Measurements from ENCODE around the gene CBX4.
A peak's percentile ranks its signal among the peaks of the same experiment; 100 is the strongest.

CBX4 gene

GRCh38 chr17:79811011-79811867, 28.0 kb downstream of the CBX4 start:
- peak overlapping the region; percentile 61 for H3K4me3 Mint-ChIP-seq
- H3K9me3 Mint-ChIP-seq = no peaks in the 10 kb centered on the region
- DNase-seq (ENCODE audit: low spot score) = no peak
- peaks cover 21% of the 10 kb centered on the region for H3K4me1 Mint-ChIP-seq (ENCODE audit: low read depth)
- no peaks in the 10 kb centered on the region for H3K36me3 Mint-ChIP-seq (ENCODE audit: low read depth)
- peak overlapping the region; percentile 26 for H3K27ac Mint-ChIP-seq
- peaks cover 61% of the 10 kb centered on the region for H3K27me3 Mint-ChIP-seq (ENCODE audit: low read depth)

DNA sequence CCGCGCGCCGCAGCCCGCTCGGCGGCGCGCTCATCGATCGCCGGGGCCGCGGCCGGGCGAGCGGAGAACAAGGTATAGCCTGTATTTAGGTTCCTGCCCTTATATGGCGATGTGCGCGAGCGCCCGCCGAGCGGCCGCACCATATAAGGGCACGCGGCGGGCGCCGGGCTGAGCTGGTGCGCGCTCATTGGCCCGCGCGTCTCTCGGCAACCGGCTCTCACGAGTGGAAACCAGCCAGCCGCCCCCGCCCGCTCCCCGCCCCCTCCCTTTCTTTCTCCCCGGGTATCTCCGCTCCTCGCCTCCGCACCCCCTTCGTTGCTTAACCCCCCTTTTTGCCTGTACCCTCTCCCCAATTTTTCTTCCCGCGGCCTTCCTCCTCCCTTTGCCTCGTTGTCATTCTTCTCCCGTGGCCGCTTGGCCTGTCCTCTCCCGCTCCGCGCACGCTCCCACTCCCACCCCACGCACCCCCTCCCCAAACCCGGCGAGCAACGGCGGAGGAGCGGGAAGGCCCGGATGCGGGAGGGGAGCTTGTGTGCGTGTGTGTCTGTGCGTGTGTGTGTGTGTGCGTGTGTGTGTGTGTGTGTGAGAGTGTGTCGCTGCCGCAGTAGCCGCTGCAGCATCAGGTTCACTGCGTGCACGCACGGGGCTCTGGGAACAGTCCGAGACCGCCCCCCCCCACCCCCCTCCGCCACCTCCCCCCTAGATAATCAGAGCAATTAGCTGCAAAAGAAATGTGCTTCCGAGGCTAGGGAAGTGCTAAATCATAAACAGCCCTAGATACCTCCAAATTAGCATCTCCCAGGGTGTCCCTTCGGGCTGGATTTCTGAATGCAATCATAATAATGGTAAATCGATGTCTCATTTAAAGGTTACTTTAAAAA, 28.9 kb downstream of the CBX4 start:
- DNase-seq (ENCODE audit: low spot score) = peak; percentile 85
- H3K27ac Mint-ChIP-seq = peak overlapping the region; percentile 26
- peak overlapping the region; percentile 49 for H3K4me3 Mint-ChIP-seq
- H3K4me1 Mint-ChIP-seq (ENCODE audit: low read depth) = peaks cover 27% of the 10 kb centered on the region
- no peaks in the 10 kb centered on the region for H3K36me3 Mint-ChIP-seq (ENCODE audit: low read depth)
- H3K9me3 Mint-ChIP-seq = no peaks in the 10 kb centered on the region
- peaks cover 66% of the 10 kb centered on the region for H3K27me3 Mint-ChIP-seq (ENCODE audit: low read depth)

- H3K4me1 Mint-ChIP-seq (ENCODE audit: low read depth) = peaks cover 33% of the 10 kb centered on the region
- no peak overlapping the region for H3K27ac Mint-ChIP-seq
- H3K4me3 Mint-ChIP-seq = peak overlapping the region; percentile 24
- H3K27me3 Mint-ChIP-seq (ENCODE audit: low read depth) = peaks cover 73% of the 10 kb centered on the region
- no peak for DNase-seq (ENCODE audit: low spot score)
- H3K9me3 Mint-ChIP-seq = no peaks in the 10 kb centered on the region
- H3K36me3 Mint-ChIP-seq (ENCODE audit: low read depth) = no peaks in the 10 kb centered on the region
These were observed 29.6 kb downstream of the CBX4 start for GRCh38 chr17:79809530-79810129.

GRCh38 chr17:79808763-79809529, 30.3 kb downstream of the CBX4 start:
- peaks cover 3% of the 10 kb centered on the region for H3K36me3 Mint-ChIP-seq (ENCODE audit: low read depth)
- H3K4me3 Mint-ChIP-seq = peak overlapping the region; percentile 51
- no peaks in the 10 kb centered on the region for H3K9me3 Mint-ChIP-seq
- DNase-seq (ENCODE audit: low spot score) = no peak
- H3K27me3 Mint-ChIP-seq (ENCODE audit: low read depth) = peaks cover 71% of the 10 kb centered on the region
- peaks cover 33% of the 10 kb centered on the region for H3K4me1 Mint-ChIP-seq (ENCODE audit: low read depth)
- peak overlapping the region; percentile 20 for H3K27ac Mint-ChIP-seq

DNA sequence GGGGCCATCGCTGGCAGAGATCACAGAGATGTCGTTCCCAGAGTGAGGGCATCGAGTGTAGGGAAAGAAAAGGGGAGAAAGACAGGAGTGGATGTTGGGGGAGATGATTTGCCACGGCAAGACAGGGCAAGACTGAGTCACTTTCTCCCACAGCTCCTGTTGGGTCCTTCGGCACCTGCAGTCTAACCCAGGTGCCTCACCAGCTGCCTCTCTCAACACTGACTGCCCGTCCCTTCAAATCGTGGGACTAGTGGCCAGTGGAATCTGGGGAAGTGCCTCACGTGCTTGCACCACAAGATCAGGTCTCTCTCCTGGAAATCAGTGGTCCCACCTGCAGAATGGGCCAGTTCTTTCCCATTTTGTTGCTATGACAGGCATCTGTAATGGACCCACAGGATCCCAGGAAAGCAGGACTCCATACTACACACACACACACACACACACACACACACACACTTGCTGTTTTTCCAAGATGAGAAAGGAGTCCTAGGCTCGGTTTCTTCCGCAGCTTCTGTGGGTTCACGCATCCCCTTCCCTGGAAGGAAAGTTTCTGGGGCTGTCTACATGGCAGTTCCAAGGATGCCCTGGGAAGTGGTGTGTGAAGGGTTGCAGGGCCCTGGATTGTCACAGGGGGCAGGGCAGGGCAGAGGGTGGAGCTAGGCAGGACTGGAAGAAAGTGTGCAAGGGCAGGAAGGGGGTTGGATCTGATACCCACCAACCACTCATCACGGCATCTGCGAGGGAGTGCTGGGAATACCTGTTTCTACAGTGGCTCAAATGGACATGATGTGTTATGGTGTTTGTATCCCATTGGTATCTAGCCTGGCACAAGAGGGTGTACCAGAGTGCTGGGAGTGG, 32.1 kb downstream of the CBX4 start:
- peaks cover 30% of the 10 kb centered on the region for H3K4me1 Mint-ChIP-seq (ENCODE audit: low read depth)
- H3K27me3 Mint-ChIP-seq (ENCODE audit: low read depth) = peaks cover 77% of the 10 kb centered on the region
- DNase-seq (ENCODE audit: low spot score) = no peak
- H3K27ac Mint-ChIP-seq = no peak overlapping the region
- H3K9me3 Mint-ChIP-seq = no peaks in the 10 kb centered on the region
- no peak overlapping the region for H3K4me3 Mint-ChIP-seq
- peaks cover 4% of the 10 kb centered on the region for H3K36me3 Mint-ChIP-seq (ENCODE audit: low read depth)

DNA sequence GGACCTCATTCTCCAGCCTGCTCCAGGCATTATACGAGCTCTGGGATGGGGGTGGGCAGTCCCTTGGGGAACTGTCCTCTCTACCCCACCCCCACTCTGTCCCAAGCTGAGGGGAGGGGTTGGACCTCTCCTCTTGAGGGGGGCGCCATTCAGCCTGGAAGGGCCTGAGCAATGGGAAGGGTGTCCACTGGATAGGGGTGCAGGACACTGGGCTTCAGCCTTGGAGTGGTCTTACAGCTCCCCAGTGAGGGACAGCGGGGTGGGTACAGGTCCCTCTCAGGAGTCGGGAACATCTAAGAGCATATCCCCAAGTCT, 32.8 kb downstream of the CBX4 start:
- H3K36me3 Mint-ChIP-seq (ENCODE audit: low read depth) = peaks cover 4% of the 10 kb centered on the region
- DNase-seq (ENCODE audit: low spot score) = no peak
- peaks cover 24% of the 10 kb centered on the region for H3K4me1 Mint-ChIP-seq (ENCODE audit: low read depth)
- no peak overlapping the region for H3K27ac Mint-ChIP-seq
- H3K9me3 Mint-ChIP-seq = no peaks in the 10 kb centered on the region
- peaks cover 77% of the 10 kb centered on the region for H3K27me3 Mint-ChIP-seq (ENCODE audit: low read depth)
- no peak overlapping the region for H3K4me3 Mint-ChIP-seq

- no peaks in the 10 kb centered on the region for H3K9me3 Mint-ChIP-seq
- H3K4me3 Mint-ChIP-seq = peak overlapping the region; percentile 58
- H3K4me1 Mint-ChIP-seq (ENCODE audit: low read depth) = peaks cover 25% of the 10 kb centered on the region
- peak overlapping the region; percentile 78 for H3K27ac Mint-ChIP-seq
- no peak for DNase-seq (ENCODE audit: low spot score)
- H3K27me3 Mint-ChIP-seq (ENCODE audit: low read depth) = peaks cover 81% of the 10 kb centered on the region
- H3K36me3 Mint-ChIP-seq (ENCODE audit: low read depth) = peaks cover 5% of the 10 kb centered on the region
These were observed 34.2 kb downstream of the CBX4 start for GRCh38 chr17:79804856-79805696.

DNA sequence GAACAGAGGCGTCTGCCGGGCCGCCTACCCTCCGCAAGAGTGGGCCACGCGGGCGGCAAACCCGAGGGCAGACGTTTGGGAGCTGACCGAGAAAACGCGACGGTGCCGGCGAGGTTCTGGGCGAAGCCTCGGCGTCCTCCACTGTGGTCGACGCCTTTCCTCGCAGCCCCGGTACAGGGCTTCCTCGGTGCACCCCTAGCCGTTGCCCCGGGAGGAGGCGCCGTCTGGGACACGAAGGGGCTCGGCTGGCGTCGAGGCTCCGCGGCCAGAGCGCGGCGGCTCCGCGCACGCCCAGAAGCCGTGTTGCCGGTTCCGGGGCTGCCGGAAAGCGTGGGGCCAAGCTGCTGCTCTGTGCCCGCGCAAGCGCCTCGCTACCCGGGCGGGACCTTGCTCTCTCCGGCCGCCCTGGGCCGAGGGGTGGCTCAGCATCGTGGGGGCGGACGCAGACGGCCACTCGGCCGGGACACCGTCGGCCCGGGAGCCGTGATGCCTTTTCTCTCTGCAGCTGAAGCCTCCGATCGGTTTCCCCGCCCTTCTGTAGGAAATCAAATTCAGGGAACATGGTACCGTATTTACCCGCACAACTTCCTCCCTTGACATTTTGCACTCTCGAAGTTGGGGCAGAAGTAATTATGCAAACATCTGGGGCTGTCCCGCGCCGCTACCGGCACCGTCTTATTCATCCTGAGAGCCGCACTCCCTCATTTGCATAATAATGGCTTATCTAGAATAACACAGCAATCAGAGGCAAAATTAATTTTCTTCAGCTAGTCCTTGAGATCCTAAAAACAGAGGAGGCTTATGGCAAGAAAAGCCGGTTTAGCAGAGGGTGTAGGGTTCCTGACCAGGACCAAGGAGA, 35.0 kb downstream of the CBX4 start:
- no peaks in the 10 kb centered on the region for H3K9me3 Mint-ChIP-seq

GRCh38 chr17:79803421-79803996, 35.7 kb downstream of the CBX4 start:
- Mint-ChIP-seq H3K27ac (peak overlapping the region; percentile 72), H3K4me3 (peak overlapping the region; percentile 43), H3K9me3 (no peaks in the 10 kb centered on the region), H3K36me3 (ENCODE audit: low read depth) (peaks cover 5% of the 10 kb centered on the region), H3K27me3 (ENCODE audit: low read depth) (peaks cover 84% of the 10 kb centered on the region), H3K4me1 (ENCODE audit: low read depth) (peaks cover 26% of the 10 kb centered on the region)
- no peak for DNase-seq (ENCODE audit: low spot score)

More for the DNA sequence above, 35.0 kb downstream of the CBX4 start:
- DNase-seq (ENCODE audit: low spot score) = peak; percentile 76
- H3K36me3 Mint-ChIP-seq (ENCODE audit: low read depth) = peaks cover 5% of the 10 kb centered on the region
- peaks cover 86% of the 10 kb centered on the region for H3K27me3 Mint-ChIP-seq (ENCODE audit: low read depth)
- peak overlapping the region; percentile 58 for H3K4me3 Mint-ChIP-seq
- peaks cover 30% of the 10 kb centered on the region for H3K4me1 Mint-ChIP-seq (ENCODE audit: low read depth)
- H3K27ac Mint-ChIP-seq = peak overlapping the region; percentile 78

- H3K36me3 Mint-ChIP-seq (ENCODE audit: low read depth) = peaks cover 7% of the 10 kb centered on the region
- H3K4me3 Mint-ChIP-seq = no peak overlapping the region
- H3K27ac Mint-ChIP-seq = no peak overlapping the region
- no peak for DNase-seq (ENCODE audit: low spot score)
- no peaks in the 10 kb centered on the region for H3K9me3 Mint-ChIP-seq
- H3K27me3 Mint-ChIP-seq (ENCODE audit: low read depth) = peaks cover 80% of the 10 kb centered on the region
- H3K4me1 Mint-ChIP-seq (ENCODE audit: low read depth) = peaks cover 28% of the 10 kb centered on the region
These were observed 36.4 kb downstream of the CBX4 start for GRCh38 chr17:79802736-79803420.

Data from T-helper 2 cell treated with Interferon-gamma antibody and Interleukin-4, amounts not matched to agents 5 μg/mL and 100 μg/mL, for 36 hours (primary cell).